Heart left ventricle (tissue), 16 donors: ENCODE results near the gene GPRIN1. TPM values are rescaled to one million over a fixed set of nuclear protein-coding genes. Genes with fewer than 3 reads are reported as not detected.
"Not testable (repeated sequence)": the region's sequence is repeated elsewhere in the genome, so short reads cannot be mapped to it uniquely, and the experiment has no call there.

Source experiments
- ATAC-seq, 4 donors: fragments of 200-7000 bp; cut with Tn5 transposase; one replicate each; pipeline ENCODE4 v1.9.1; 2020 to 2022; ENCODE audit warnings: moderate library complexity in 4 of 4, mild to moderate bottlenecking in 3 of 4, moderate number of reproducible peaks in 1 of 4
- DNase-seq, 5 donors: peaks; one replicate each; pipeline ENCODE4 v3.0.0-alpha.2; 2020
- H3K27ac ChIP-seq, 12 donors: fragments of 200-600 bp; sonication (generic) in 4 of 12; one replicate each; pipeline versions ENCODE4 v1.5.0 to v1.8.0; 2016 to 2022; ENCODE audit warnings: mild to moderate bottlenecking in 2 of 12
- H3K27me3 ChIP-seq, 9 donors: fragments of 200-600 bp; sonication (generic) in 2 of 9; one replicate each; pipeline versions ENCODE4 v1.5.1 to v1.8.0; 2016 to 2022; ENCODE audit warnings: mild to moderate bottlenecking in 3 of 9
- H3K36me3 ChIP-seq, 9 donors: fragments of 200-600 bp; sonication (generic) in 2 of 9; one replicate each; pipeline versions ENCODE4 v1.5.0 to v1.8.0; 2018 to 2022; ENCODE audit warnings: mild to moderate bottlenecking in 2 of 9
- H3K4me1 ChIP-seq, 12 donors: fragments of 200-600 bp; sonication (generic) in 4 of 12; one replicate each; pipeline versions ENCODE4 v1.5.0 to v1.8.0; 2016 to 2022; ENCODE audit warnings: mild to moderate bottlenecking in 3 of 12
- H3K4me3 ChIP-seq, 12 donors: fragments of 200-600 bp; sonication (generic) in 4 of 12; one replicate each; pipeline versions ENCODE4 v1.5.0 to v1.8.0; 2017 to 2022; ENCODE audit warnings: mild to moderate bottlenecking in 9 of 12, moderate library complexity in 4 of 12
- H3K9me3 ChIP-seq, 12 donors: fragments of 200-600 bp; sonication (generic) in 4 of 12; one replicate each; pipeline versions ENCODE4 v1.5.0 to v1.8.0; 2016 to 2022; ENCODE audit warnings: mild to moderate bottlenecking in 1 of 12
- POLR2A ChIP-seq, 2 donors: fragments of 450-650 bp; IDR thresholded peaks; one replicate each; pipeline ENCODE4 v1.6.1; 2017; ENCODE audit warnings: antibody characterized with exemption in 2 of 2, mild to moderate bottlenecking in 2 of 2, moderate library complexity in 2 of 2
- WGBS, 4 donors: extraction: QIAGEN DNeasy Blood & Tissue Kit in 2 of 4; methylation state at CpG; one replicate each; pipeline versions ENCODE4 v1.1.5 to v1.1.7; 2013 to 2018; 5-methylcytosine and 5-hydroxymethylcytosine counted together
- intact Hi-C, 10 donors: fragments of 100-400 bp; cut with DNase I; formaldehyde crosslinking; loops; one replicate each; pipeline versions ENCODE4 v1.11.1 to v1.14.2; 2022
- polyA plus RNA-seq, 2 donors: library from polyadenylated mRNA; stranded (reverse); fragments of 200-250 nt; gene quantifications; one replicate each; pipeline ENCODE4 v1.2.3, GENCODE V29; 2013
- total RNA-seq, 9 donors: library from RNA; depleted of rRNA in 2 of 9; stranded (reverse); fragments of >200 nt in 2 of 9; fragmentation: NEBNext Ultra II Directional in 3 of 9; extraction: Animal tissue kit (Norgen Biotek cat#: 25700) in 3 of 9; gene quantifications; one replicate each; pipeline versions ENCODE4 v1.1.0 to v1.2.4, GENCODE V29; 2016 to 2023
- TF ChIP-seq, protein P1 (sequence below), 12 donors: fragments of 200-600 bp; sonication (generic) in 4 of 12; IDR thresholded peaks; one replicate each; pipeline versions ENCODE4 v1.5.0 to v1.8.0; 2018 to 2022; ENCODE audit warnings: antibody characterized with exemption in 12 of 12, mild to moderate bottlenecking in 5 of 12
- donor health status: ischemic (EF 13 %, LVEDD 7.1; RV severe dilation, severe dysfunction).
- donor health status: healthy with polysubstance abuse.
- donor health status: DM: no; HTN: yes; CAD: no.
- donor health status: DM: no; HTN: no; CAD: no.
- donor health status: ischemic (EF 25% LVEDD 6.9; RV normal size, moderate dysfunction).
- donor health status: ischemic (EF 25% LVEDD 5.7; RV mildly dilated, moderate dysfunction).
- donor health status: healthy.
- donor health status: DM: yes; HTN: yes; CAD: no.
- donor health status: ischemic (EF 35%, LVEDD 5.7; RV mildly dilated, moderate dysfunction).
- donor health status: nonischemic (EF 11% LVEDD 7.7; RV severe dilation, severe dysfunction).
- donor health status: DM: yes; HTN: yes; CAD: no.
- donor health status: PGD.
- donor health status: ischemic (EF 29% LVEDD 5.4; RV normal size, mild dysfunction).
- donor health status: nonischemic (EF 23%, LVEDD 6.1; RV moderate dilation, normal function).

GPRIN1 gene
- total and polyA plus RNA-seq, 11 donors: 0.15 to 1.9 (median 0.36) TPM

DNA sequence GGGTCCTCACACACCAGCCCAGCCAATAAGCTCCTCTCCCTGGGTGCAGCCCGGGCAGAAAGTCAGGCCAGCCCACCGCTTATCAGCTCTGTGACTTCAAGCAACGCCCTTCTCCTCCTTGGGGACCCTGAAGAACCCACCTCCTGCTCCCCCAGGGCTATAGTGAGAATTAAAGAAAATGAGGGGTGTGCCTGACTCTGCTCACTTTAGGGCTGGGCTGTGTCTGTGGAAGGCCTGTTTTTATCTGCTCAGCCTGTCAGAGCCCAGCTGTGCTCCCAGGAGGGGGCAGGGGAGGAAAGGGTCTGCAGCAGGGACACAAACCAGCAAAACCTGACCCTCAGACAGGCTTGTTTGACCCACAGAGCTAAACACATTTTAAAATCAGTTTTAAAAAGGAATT, 3.9 kb downstream of the GPRIN1 start:
- TF ChIP-seq, protein P1, sequence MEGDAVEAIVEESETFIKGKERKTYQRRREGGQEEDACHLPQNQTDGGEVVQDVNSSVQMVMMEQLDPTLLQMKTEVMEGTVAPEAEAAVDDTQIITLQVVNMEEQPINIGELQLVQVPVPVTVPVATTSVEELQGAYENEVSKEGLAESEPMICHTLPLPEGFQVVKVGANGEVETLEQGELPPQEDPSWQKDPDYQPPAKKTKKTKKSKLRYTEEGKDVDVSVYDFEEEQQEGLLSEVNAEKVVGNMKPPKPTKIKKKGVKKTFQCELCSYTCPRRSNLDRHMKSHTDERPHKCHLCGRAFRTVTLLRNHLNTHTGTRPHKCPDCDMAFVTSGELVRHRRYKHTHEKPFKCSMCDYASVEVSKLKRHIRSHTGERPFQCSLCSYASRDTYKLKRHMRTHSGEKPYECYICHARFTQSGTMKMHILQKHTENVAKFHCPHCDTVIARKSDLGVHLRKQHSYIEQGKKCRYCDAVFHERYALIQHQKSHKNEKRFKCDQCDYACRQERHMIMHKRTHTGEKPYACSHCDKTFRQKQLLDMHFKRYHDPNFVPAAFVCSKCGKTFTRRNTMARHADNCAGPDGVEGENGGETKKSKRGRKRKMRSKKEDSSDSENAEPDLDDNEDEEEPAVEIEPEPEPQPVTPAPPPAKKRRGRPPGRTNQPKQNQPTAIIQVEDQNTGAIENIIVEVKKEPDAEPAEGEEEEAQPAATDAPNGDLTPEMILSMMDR (IDR thresholded peaks at IDR 0.05): no peak
- TF ChIP-seq POLR2A (IDR thresholded peaks at IDR 0.05): no peak
- intact Hi-C loops: no loop called here
- peaks cover 0 to 18% (median 5%) of the 10 kb centered on the region in 12 donors for H3K4me1 ChIP-seq
- WGBS, 4 donors: 41 to 60% (median 55%) methylated on average over 1 to 3 of the region's 3 CpGs
- no peak for ATAC-seq
- DNase-seq: no peak
- H3K36me3 ChIP-seq: no peaks in the 10 kb centered on the region
- H3K4me3 ChIP-seq: no peak overlapping the region
- no peak overlapping the region for H3K27ac ChIP-seq
- H3K9me3 ChIP-seq: no peaks in the 10 kb centered on the region
- H3K27me3 ChIP-seq: peaks cover 0 to 7% (median 0%) of the 10 kb centered on the region in 9 donors

DNA sequence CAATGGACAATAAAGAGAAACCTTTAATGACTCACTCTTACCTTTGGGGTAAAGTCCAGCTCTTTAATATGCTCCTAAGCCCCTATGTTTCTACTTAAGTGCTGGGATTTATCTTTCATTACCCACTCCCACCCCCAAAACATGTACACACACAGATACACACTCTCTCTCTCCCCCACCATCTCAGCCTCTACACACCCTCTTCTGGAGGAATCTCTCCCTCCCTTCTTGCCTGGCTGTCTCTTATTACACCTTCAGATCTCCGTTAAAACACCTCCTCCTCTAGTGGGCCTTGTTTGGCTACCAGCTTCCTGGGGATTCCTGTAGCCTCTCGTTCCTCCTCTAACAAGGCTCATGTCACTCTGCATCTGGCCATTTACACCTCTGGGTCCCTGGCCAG, 6.9 kb downstream of the GPRIN1 start:
- peaks cover 0 to 4% (median 0%) of the 10 kb centered on the region in 9 donors for H3K27me3 ChIP-seq
- no peak overlapping the region for H3K27ac ChIP-seq
- H3K4me3 ChIP-seq: no peak overlapping the region
- H3K4me1 ChIP-seq: no peaks in the 10 kb centered on the region
- no peak for DNase-seq
- H3K36me3 ChIP-seq: no peaks in the 10 kb centered on the region
- intact Hi-C loops: no loop called here
- WGBS, 4 donors: 19 to 26% (median 25%) methylated on average over 2 of the region's 2 CpGs
- no peak for ATAC-seq
- H3K9me3 ChIP-seq: no peaks in the 10 kb centered on the region
- TF ChIP-seq, protein P1 (IDR thresholded peaks at IDR 0.05): no peak
- no peak for TF ChIP-seq POLR2A (IDR thresholded peaks at IDR 0.05)

DNA sequence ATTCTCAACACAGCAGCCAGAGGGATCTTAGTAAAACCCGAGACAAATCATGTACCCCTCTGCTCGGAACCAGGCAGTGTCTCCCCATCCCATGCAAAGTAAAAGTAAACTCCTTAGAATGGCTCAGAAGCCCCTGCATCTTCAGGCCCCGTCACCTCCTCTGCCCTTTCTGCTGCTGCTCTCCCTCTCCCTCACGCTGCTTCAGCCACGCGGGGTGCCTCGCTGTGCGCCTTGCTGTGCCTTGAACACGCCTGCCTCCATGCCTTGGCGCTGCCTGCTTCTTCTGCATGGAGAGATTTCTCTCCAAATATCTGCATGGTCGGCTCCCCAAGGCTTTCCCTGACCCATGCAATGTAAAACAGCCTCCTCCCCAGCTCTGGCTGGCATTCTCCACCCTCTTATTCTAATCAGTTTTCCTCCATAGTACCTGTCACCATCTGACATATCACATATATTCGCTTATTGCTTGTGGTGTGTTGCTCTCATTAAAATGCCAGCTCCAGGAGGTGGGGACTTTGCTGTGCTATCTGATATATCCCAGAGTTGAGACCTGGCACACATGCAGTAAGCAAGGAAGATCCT, 8.0 kb downstream of the GPRIN1 start:
- H3K4me3 ChIP-seq: no peak overlapping the region
- DNase-seq (no peak), ATAC-seq (no peak)
- H3K27ac ChIP-seq: no peak overlapping the region
- peaks cover 0 to 11% (median 0%) of the 10 kb centered on the region in 9 donors for H3K27me3 ChIP-seq
- WGBS, 4 donors: 58 to 77% (median 67%) methylated on average over 12 of the region's 12 CpGs
- no peaks in the 10 kb centered on the region for H3K36me3 ChIP-seq
- TF ChIP-seq, protein P1 (IDR thresholded peaks at IDR 0.05): no peak
- TF ChIP-seq POLR2A (IDR thresholded peaks at IDR 0.05): no peak
- H3K4me1 ChIP-seq: peaks cover 0 to 6% (median 0%) of the 10 kb centered on the region in 12 donors
- intact Hi-C loops: no loop called here
- no peaks in the 10 kb centered on the region for H3K9me3 ChIP-seq

DNA sequence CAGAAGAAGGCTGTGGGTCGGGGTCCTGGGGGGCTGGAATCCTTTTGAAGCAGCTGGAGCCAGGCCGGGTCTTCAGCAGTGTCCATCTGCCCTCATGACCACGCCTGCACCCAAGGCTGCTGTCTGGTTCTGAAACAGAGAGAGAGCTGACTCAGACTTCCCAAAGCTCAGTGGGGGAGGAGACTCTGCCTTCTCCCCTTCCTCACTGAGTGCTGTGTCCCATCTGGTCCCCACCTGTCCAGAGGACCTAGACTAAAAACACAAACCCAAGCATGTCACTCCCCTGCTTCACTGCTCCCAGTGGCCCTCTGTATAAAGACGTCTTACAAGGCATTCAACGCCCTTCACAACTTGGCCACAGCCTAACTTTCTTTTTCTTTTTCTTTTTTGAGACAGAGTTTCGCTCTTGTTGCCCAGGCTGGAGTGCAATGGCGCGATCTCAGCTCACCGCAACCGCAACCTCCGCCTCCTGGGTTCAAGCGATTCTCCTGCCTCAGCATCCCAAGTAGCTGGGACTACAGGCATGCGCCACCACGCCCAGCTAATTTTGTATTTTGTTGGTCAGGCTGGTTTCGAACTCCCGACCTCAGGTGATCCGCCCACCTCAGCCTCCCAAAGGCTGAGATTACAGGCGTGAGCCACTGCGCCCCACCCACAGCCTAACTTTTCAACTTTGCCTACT, 10.1 kb downstream of the GPRIN1 start:
- H3K9me3 ChIP-seq, H3K4me3 ChIP-seq, H3K36me3 ChIP-seq, ATAC-seq, H3K27ac ChIP-seq, DNase-seq, intact Hi-C loops: not testable (repeated sequence)
- 91 to 93% (median 92%) methylated on average over 18 to 19 of the region's 19 CpGs for WGBS, 4 donors
- Histone ChIP-seq H3K27me3 (peaks cover 0 to 17% (median 0%) of the 10 kb centered on the region in 9 donors), H3K4me1 (peaks cover 0 to 12% (median 0%) of the 10 kb centered on the region in 12 donors)
